Neural cell (in vitro differentiated cells): Measurements from ENCODE around the gene DPYD. TPM values are rescaled to one million over a fixed set of nuclear protein-coding genes. Genes with fewer than 3 reads are reported as not detected.

ENCODE experiments used
- H2AFZ ChIP-seq: fragments of 200-600, 300-800 bp; sonication (generic), shearing (Covaris generic); 2 replicates; pipeline ENCODE4 v1.6.0; 2014; ENCODE audit warnings: low read depth, mild to moderate bottlenecking, antibody characterized with exemption, low read length, moderate library complexity
- H3F3A ChIP-seq: fragments of 200-600 bp; shearing (Covaris generic); 2 replicates; pipeline ENCODE4 v1.6.1; 2016; ENCODE audit warnings: mild to moderate bottlenecking, moderate library complexity, mixed read lengths, antibody characterized with exemption, low read length; ENCODE audit not compliant: insufficient read depth, poor library complexity, severe bottlenecking
- H3K27ac ChIP-seq: fragments of 200-600, 300-800 bp; sonication (generic), shearing (Covaris generic); 2 replicates; pipeline ENCODE4 v1.5.1; 2014; ENCODE audit warnings: mild to moderate bottlenecking, low read length, moderate library complexity
- H3K27me3 ChIP-seq: fragments of 300-800, 200-600 bp; sonication (generic), shearing (Covaris generic); 2 replicates; pipeline ENCODE4 v1.6.0; 2014; ENCODE audit warnings: mild to moderate bottlenecking, low read depth, low read length, moderate library complexity; ENCODE audit not compliant: insufficient read depth
- H3K36me3 ChIP-seq: fragments of 300-800, 200-600 bp; sonication (generic), shearing (Covaris generic); 2 replicates; pipeline ENCODE4 v1.5.1; 2014; ENCODE audit warnings: mild to moderate bottlenecking, antibody characterized with exemption, low read length, moderate library complexity; ENCODE audit not compliant: insufficient read depth
- H3K4me2 ChIP-seq: fragments of 300-800, 200-600 bp; sonication (generic), shearing (Covaris generic); 2 replicates; pipeline ENCODE4 v1.6.0; 2014; ENCODE audit warnings: mild to moderate bottlenecking, low read length
- H3K4me3 ChIP-seq: fragments of 300-800, 200-600 bp; sonication (generic), shearing (Covaris generic); 2 replicates; pipeline ENCODE4 v1.5.1; 2014; ENCODE audit warnings: mild to moderate bottlenecking, low read length, moderate library complexity
- H3K79me2 ChIP-seq: fragments of 200-600 bp; shearing (Covaris generic); replicated peaks from 2 replicates; pipeline ENCODE4 v1.6.0; 2014; ENCODE audit warnings: mild to moderate bottlenecking, low read length, moderate library complexity; ENCODE audit not compliant: insufficient read depth
- H3K9ac ChIP-seq: fragments of 300-800, 200-600 bp; sonication (generic), shearing (Covaris generic); 2 replicates; pipeline ENCODE4 v1.6.1; 2016; ENCODE audit warnings: mild to moderate bottlenecking, low read length, mixed read lengths
- H3K9me2 ChIP-seq: fragments of 200-600 bp; shearing (Covaris generic); 2 replicates; pipeline ENCODE4 v1.6.1; 2016; ENCODE audit warnings: mild to moderate bottlenecking, low read length, mixed read lengths; ENCODE audit not compliant: insufficient read depth
- H3K9me3 ChIP-seq: fragments of 200-600, 300-800 bp; sonication (generic), shearing (Covaris generic); 2 replicates; pipeline ENCODE4 v1.6.1; 2016; ENCODE audit warnings: mild to moderate bottlenecking, mixed run types, low read length, moderate library complexity, mixed read lengths
- H4K20me1 ChIP-seq: fragments of 200-600 bp; shearing (Covaris generic); 2 replicates; pipeline ENCODE4 v1.6.1; 2016; ENCODE audit warnings: mild to moderate bottlenecking, mixed run types; ENCODE audit not compliant: insufficient read depth
- EP300 ChIP-seq: fragments of 450-650 bp; conservative IDR thresholded peaks from 2 replicates; pipeline ENCODE4 v1.6.1; 2014; ENCODE audit warnings: antibody characterized with exemption, mild to moderate bottlenecking, moderate library complexity; ENCODE audit not compliant: poor library complexity, severe bottlenecking
- EZH2 ChIP-seq: fragments of 200-600, 300-800 bp; shearing (Covaris generic), sonication (generic); IDR thresholded peaks from 2 replicates; pipeline ENCODE4 v1.6.1; 2014; ENCODE audit warnings: antibody characterized with exemption, low read length, borderline replicate concordance, mild to moderate bottlenecking; ENCODE audit not compliant: insufficient read depth, poor library complexity, severe bottlenecking
- MXI1 ChIP-seq: fragments of 450-650 bp; conservative IDR thresholded peaks from 2 replicates; pipeline ENCODE4 v1.6.1; 2014; ENCODE audit warnings: antibody characterized with exemption, mild to moderate bottlenecking; ENCODE audit not compliant: poor library complexity, severe bottlenecking
- POLR2AphosphoS5 ChIP-seq: IDR thresholded peaks from 2 replicates; pipeline ENCODE4 v1.6.1; 2012
- RAD21 ChIP-seq: fragments of 450-650 bp; conservative IDR thresholded peaks from 2 replicates; pipeline ENCODE4 v1.6.1; 2014; ENCODE audit warnings: antibody characterized with exemption, mild to moderate bottlenecking, moderate library complexity
- REST ChIP-seq: IDR thresholded peaks from 2 replicates; pipeline ENCODE4 v1.6.1; 2012; ENCODE audit warnings: borderline replicate concordance
- SMC3 ChIP-seq: fragments of 450-650 bp; conservative IDR thresholded peaks from 2 replicates; pipeline ENCODE4 v1.6.1; 2014; ENCODE audit warnings: antibody characterized with exemption, mild to moderate bottlenecking, moderate library complexity; ENCODE audit not compliant: poor library complexity
- TAF1 ChIP-seq: IDR thresholded peaks from 2 replicates; pipeline ENCODE4 v1.6.1; 2012; ENCODE audit warnings: low read depth
- polyA plus RNA-seq: library from polyadenylated mRNA; depleted of rRNA; stranded (reverse); fragments of >200 nt; gene quantifications from 2 replicates; pipeline ENCODE4 v1.2.3, GENCODE V29; 2014
- TF ChIP-seq, protein P1 (sequence below): fragments of 450-650 bp; IDR thresholded peaks from 2 replicates; pipeline ENCODE4 v1.5.1; 2014; ENCODE audit warnings: antibody characterized with exemption, mild to moderate bottlenecking, moderate library complexity; ENCODE audit not compliant: poor library complexity, severe bottlenecking

The DPYD gene
- polyA plus RNA-seq, 1 donor from 2014 or later = 6.7 TPM

- peak overlapping the region; percentile 69 for H3K27ac ChIP-seq
These were observed 775.4 kb downstream of the DPYD start for GRCh38 chr1:97145321-97145956.

DNA sequence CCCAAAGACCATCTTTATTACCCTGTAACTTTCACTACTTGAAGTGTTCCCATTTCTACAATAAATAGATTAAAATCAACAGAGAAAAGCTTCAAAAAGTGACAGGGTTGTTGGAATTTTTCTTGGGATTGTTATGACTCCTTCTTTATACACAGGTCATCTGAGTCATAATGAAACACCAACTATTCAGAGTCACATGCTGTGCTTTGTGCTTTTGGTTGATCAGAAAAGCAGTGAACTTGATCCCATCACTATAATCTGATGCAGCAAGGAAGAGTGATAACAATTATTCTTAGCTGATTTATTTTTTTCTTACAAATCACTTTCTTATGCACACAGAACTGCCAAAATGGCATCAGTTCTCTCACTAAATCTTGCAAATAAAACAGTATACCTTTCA lies 776.3 kb downstream of the DPYD start:
- Histone ChIP-seq H3K9me2 (no peaks in the 10 kb centered on the region), H2AFZ (no peak overlapping the region), H3K79me2 (no peaks in the 10 kb centered on the region), H3K4me2 (no peak overlapping the region), H3K9ac (peak overlapping the region; percentile 17), H4K20me1 (no peaks in the 10 kb centered on the region), H3K27ac (peak overlapping the region; percentile 69), H3K4me3 (peak overlapping the region; percentile 31), H3K9me3 (no peaks in the 10 kb centered on the region), H3K27me3 (no peaks in the 10 kb centered on the region), H3K36me3 (no peaks in the 10 kb centered on the region), H3F3A (peaks cover 11% of the 10 kb centered on the region)
- no peak for TF ChIP-seq RAD21
- no peak for TF ChIP-seq TAF1
- TF ChIP-seq POLR2AphosphoS5 = no peak
- TF ChIP-seq SMC3 = no peak
- no peak for TF ChIP-seq EZH2
- TF ChIP-seq, protein P1, sequence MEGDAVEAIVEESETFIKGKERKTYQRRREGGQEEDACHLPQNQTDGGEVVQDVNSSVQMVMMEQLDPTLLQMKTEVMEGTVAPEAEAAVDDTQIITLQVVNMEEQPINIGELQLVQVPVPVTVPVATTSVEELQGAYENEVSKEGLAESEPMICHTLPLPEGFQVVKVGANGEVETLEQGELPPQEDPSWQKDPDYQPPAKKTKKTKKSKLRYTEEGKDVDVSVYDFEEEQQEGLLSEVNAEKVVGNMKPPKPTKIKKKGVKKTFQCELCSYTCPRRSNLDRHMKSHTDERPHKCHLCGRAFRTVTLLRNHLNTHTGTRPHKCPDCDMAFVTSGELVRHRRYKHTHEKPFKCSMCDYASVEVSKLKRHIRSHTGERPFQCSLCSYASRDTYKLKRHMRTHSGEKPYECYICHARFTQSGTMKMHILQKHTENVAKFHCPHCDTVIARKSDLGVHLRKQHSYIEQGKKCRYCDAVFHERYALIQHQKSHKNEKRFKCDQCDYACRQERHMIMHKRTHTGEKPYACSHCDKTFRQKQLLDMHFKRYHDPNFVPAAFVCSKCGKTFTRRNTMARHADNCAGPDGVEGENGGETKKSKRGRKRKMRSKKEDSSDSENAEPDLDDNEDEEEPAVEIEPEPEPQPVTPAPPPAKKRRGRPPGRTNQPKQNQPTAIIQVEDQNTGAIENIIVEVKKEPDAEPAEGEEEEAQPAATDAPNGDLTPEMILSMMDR = no peak
- TF ChIP-seq EP300 = no peak
- no peak for TF ChIP-seq REST
- TF ChIP-seq MXI1 = no peak

More at GRCh38 chr1:97145321-97145956, 775.4 kb downstream of the DPYD start:
- Histone ChIP-seq H3K9me3 (no peaks in the 10 kb centered on the region), H3K4me2 (no peak overlapping the region), H3K4me3 (peak overlapping the region; percentile 31), H4K20me1 (no peaks in the 10 kb centered on the region), H3K9me2 (no peaks in the 10 kb centered on the region), H2AFZ (peak overlapping the region; percentile 37), H3F3A (peaks cover 11% of the 10 kb centered on the region), H3K79me2 (no peaks in the 10 kb centered on the region), H3K27me3 (no peaks in the 10 kb centered on the region), H3K36me3 (no peaks in the 10 kb centered on the region), H3K9ac (peak overlapping the region; percentile 17)
- peak; percentile 26 for TF ChIP-seq EP300
- TF ChIP-seq TAF1 = no peak
